ENCODE data around the gene ZNF768. TPM values are rescaled to one million over a fixed set of nuclear protein-coding genes. Genes with fewer than 3 reads are reported as not detected.
"Not testable (repeated sequence)": the region's sequence is repeated elsewhere in the genome, so short reads cannot be mapped to it uniquely, and the experiment has no call there.

Gene ZNF768
- total and polyA plus RNA-seq, 12 donors: 8.7 to 103 (median 30.9) TPM

DNA sequence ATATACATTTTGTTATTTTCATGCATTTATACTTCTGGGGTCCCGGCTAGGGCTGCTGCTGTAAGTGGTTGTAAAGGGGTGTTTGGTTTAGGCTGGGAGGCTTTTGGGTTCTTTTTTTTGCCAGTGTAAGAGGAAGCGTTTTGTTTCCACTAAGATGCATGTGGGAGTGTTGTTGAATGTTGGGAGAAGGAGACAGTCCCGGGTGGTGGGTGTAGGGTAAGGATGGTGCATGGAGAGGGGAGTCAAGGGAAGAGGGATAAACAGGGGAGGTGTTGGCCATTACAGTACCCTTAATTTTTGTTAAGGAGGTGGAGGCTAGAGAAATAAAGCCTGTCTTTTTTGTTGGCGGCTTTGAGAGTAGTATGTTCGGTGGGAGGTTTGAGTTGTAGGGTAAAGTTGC, 16.7 kb upstream of the ZNF768 start:
- TF ChIP-seq, protein P1, sequence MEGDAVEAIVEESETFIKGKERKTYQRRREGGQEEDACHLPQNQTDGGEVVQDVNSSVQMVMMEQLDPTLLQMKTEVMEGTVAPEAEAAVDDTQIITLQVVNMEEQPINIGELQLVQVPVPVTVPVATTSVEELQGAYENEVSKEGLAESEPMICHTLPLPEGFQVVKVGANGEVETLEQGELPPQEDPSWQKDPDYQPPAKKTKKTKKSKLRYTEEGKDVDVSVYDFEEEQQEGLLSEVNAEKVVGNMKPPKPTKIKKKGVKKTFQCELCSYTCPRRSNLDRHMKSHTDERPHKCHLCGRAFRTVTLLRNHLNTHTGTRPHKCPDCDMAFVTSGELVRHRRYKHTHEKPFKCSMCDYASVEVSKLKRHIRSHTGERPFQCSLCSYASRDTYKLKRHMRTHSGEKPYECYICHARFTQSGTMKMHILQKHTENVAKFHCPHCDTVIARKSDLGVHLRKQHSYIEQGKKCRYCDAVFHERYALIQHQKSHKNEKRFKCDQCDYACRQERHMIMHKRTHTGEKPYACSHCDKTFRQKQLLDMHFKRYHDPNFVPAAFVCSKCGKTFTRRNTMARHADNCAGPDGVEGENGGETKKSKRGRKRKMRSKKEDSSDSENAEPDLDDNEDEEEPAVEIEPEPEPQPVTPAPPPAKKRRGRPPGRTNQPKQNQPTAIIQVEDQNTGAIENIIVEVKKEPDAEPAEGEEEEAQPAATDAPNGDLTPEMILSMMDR (IDR thresholded peaks at IDR 0.05): no peak
- no peak for TF ChIP-seq POLR2A (IDR thresholded peaks at IDR 0.05)
- no peak overlapping the region for H3K4me3 ChIP-seq
- no peaks in the 10 kb centered on the region for H3K27me3 ChIP-seq
- no peak for DNase-seq
- no peaks in the 10 kb centered on the region for H3K36me3 ChIP-seq (replicated peaks in 1 of 2)
- no peaks in the 10 kb centered on the region for H3K4me1 ChIP-seq (replicated peaks in 1 of 2)
- intact Hi-C loops (cut with DNase I): no loop called here
- no peak overlapping the region for H3K27ac ChIP-seq
- H3K9me3 ChIP-seq (replicated peaks in 1 of 3): no peaks in the 10 kb centered on the region
- WGBS, 4 donors: 82 to 88% (median 85%) methylated on average over 5 of the region's 5 CpGs

DNA sequence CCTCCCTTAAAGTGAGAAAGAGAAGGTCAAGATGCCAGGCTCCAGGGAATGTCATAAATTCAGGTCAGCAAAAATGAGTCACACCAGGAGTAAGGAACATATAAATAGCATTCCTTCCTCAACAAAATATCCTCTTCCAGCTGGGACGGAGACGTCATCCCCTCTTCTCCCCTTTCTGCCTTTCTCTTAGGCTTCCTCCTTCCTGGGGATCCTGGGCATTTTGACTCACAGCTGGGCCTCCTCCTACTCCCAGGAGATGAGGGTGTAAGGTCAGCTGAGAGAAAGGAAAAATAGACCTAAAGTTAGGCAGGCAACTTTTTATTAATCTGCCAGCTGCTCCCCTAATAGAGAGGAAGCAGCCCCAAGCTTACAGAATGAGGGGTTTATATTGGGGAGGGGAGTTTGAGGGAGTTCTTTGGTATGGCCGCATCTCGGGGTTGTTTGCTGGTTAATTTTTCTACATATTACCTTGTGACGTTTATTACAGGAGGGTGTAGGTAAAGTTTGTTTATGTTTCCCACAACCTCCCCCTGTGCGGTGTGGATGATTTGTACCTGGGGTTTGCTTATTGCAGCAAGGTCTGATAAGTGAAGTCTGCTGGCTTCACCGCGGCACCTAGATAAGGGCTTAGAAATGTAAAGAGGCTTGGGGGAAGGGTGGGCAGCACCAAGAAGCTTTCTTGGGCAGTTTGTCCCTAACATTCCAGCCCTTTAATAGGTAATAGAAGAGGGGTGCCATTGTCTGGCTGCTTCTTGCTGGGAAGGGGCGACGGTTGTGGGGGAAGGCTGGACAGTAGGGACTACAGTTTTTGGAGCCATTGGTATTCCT, 15.3 kb upstream of the ZNF768 start:
- 62 to 75% (median 71%) methylated on average over 10 of the region's 10 CpGs for WGBS, 4 donors
- TF ChIP-seq, protein P1 (IDR thresholded peaks at IDR 0.05): no peak
- TF ChIP-seq POLR2A (IDR thresholded peaks at IDR 0.05): no peak
- no peak overlapping the region for H3K4me3 ChIP-seq
- H3K4me1 ChIP-seq (replicated peaks in 1 of 2): no peaks in the 10 kb centered on the region
- H3K27ac ChIP-seq: no peak overlapping the region
- intact Hi-C loops (cut with DNase I): no loop called here
- H3K27me3 ChIP-seq: no peaks in the 10 kb centered on the region
- H3K36me3 ChIP-seq (replicated peaks in 1 of 2): no peaks in the 10 kb centered on the region
- no peak for DNase-seq
- H3K9me3 ChIP-seq (replicated peaks in 1 of 3): no peaks in the 10 kb centered on the region

DNA sequence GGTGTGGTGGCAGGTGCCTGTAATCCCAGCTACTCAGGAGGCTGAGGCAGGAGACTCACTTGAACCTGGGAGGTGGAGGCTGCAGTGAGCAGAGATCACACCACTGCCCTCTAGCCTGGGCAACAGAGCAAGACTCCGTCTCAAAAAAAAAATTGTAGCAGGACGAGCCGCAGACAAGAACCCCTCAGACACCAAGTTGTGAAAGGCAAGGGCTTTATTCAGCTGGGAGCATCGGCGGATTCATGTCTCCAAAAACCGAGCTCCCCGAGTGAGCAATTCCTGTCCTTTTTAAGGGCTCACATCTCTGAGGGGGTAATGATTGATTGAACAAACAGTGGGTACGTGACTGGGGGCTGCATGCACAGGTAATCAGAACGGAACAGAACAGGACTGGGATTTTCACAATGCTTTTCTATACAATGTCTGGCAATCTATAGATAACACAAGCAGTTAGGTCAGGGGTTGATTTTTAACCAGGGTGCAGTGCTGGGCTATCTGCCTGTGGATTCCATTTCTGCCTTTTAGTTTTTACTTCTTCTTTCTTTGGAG, 14.6 kb upstream of the ZNF768 start:
- H3K9me3 ChIP-seq (replicated peaks in 1 of 3); DNase-seq; H3K4me3 ChIP-seq; intact Hi-C loops (cut with DNase I); H3K4me1 ChIP-seq (replicated peaks in 1 of 2); H3K27me3 ChIP-seq; H3K36me3 ChIP-seq (replicated peaks in 1 of 2); H3K27ac ChIP-seq: not testable (repeated sequence)
- WGBS, 4 donors: 77 to 83% (median 78%) methylated on average over 9 of the region's 9 CpGs

DNA sequence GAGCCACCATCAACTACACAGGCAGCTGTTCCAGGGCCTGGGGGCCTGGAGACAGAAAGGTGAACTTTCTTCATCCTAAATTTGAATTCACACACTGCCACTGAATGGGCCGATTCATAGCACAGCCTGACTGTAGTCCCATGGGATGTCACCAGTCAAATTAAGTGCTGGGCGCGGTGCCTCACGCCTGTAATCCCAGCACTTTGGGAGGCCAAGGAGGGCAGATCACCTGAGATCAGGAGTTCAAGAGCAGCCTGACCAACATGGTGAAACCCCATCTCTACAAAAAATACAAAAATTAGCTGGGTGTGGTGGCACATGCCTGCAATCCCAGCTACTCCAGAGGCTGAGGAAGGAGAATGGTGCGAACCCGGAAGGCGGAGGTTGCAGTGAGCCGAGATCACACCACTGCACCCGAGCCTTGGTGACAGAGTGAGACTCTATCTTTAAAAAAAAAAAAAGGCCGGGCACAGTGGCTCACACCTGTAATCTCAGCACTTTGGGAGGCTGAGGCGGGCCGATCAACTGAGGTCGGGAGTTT, 13.7 kb upstream of the ZNF768 start:
- H3K27ac ChIP-seq; intact Hi-C loops (cut with DNase I): not testable (repeated sequence)
- 86 to 94% (median 90%) methylated on average over 9 to 13 of the region's 13 CpGs for WGBS, 4 donors

DNA sequence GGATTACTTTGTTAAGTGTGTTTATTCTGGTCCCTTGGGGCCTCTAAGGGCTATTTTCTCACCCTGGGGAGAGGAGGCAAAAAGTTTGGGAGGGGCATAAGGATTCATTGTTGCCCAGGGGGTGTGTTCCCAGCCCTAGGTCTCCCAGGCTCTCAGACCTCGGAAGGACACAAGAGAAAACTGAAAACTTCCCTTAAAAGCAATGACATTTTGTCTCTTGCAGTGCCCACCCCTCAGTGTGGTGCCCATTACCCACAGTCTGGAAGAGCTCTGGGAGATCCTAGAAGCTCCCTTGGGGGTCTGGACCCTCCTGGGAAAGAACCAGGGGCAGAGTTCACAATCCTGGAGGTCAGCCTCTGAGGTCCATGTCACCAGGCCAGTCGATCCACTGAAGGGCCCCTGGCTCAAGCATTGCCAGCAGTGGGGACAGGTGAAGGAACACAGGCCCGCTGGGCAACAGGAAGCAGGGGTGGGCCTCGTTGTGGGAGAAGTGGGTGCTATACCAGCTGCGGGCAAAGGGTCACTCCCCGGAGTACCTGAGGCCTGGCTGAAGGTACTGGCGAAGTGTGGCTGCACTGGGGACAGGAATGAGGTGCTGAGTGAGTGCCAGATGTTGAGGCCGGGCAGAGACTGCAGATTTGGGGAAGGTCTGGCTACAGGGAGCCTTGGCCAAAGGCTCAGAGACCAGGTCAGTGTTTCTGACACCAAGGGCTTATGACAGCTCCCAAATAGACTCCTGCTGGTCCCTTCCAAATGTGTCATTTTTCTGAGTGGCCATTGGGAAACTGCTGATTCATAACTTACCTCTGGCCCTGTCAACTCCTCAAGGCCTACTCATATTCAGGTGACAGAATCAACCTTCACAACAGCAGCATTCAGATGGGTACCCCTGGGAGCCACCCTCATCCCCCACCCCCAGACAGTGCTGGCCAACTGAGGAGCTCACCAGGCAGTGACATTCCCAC, 12.9 kb upstream of the ZNF768 start:
- Histone ChIP-seq H3K9me3 (replicated peaks in 1 of 3) (no peaks in the 10 kb centered on the region), H3K36me3 (replicated peaks in 1 of 2) (no peaks in the 10 kb centered on the region), H3K4me1 (replicated peaks in 1 of 2) (peaks cover 8 to 12% of the 10 kb centered on the region in 2 donors), H3K27ac (no peak overlapping the region), H3K27me3 (no peaks in the 10 kb centered on the region), H3K4me3 (no peak overlapping the region)
- intact Hi-C loops (cut with DNase I): no loop called here
- 82 to 96% (median 88%) methylated on average over 5 to 8 of the region's 8 CpGs for WGBS, 4 donors
- TF ChIP-seq, protein P1 (IDR thresholded peaks at IDR 0.05): no peak
- no peak for TF ChIP-seq POLR2A (IDR thresholded peaks at IDR 0.05)
- no peak for DNase-seq

More for the DNA sequence above, 13.7 kb upstream of the ZNF768 start:
- H3K27me3 ChIP-seq; H3K9me3 ChIP-seq (replicated peaks in 1 of 3); H3K4me3 ChIP-seq; H3K36me3 ChIP-seq (replicated peaks in 1 of 2); DNase-seq: not testable (repeated sequence)
- peaks cover 8 to 12% of the 10 kb centered on the region in 2 donors for H3K4me1 ChIP-seq (replicated peaks in 1 of 2)

DNA sequence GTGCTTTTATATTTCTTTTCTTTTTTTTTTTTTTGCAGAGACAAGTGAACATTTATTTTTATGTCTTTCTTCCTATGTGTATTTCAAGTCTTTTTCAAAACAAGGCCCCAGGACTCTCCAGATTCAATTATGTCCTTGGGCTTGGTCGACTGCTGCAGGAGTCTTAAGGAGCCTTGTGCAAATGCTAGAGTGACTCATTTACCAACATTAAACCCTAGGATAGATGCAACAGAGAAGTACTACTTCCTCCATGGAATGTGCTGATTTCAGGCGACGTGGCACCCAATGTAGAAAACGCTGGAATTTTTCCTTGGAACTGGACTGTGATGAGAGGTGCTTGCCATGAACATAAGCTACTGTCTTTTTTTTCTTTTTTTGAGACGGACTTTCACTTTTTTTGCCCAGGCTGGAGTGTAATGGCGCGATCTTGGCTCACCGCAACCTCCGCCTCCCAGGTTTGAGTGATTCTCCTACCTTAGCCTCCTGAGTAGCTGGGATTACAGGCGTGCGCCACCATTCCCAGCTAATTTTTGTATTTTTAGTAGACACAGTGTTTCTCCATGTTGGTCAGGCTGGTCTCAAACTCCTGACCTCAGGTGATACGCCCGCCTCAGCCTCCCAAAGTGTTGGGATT, 10.1 kb upstream of the ZNF768 start:
- H3K27me3 ChIP-seq; intact Hi-C loops (cut with DNase I); DNase-seq; H3K9me3 ChIP-seq (replicated peaks in 1 of 3); H3K4me3 ChIP-seq: not testable (repeated sequence)
- H3K36me3 ChIP-seq (replicated peaks in 1 of 2): peaks cover 0 to 14% of the 10 kb centered on the region in 2 donors
- peaks cover 16 to 20% of the 10 kb centered on the region in 2 donors for H3K4me1 ChIP-seq (replicated peaks in 1 of 2)
- peak overlapping the region in 1 of 5 donors; percentile 96 for H3K27ac ChIP-seq
- WGBS, 4 donors: 84 to 90% (median 87%) methylated on average over 13 of the region's 13 CpGs

All from adrenal gland (tissue), 12 donors.